Thoracic aorta (tissue), 2 donors: ENCODE results near the gene MAP1B. TPM values are rescaled to one million over a fixed set of nuclear protein-coding genes. Genes with fewer than 3 reads are reported as not detected.
A peak's percentile ranks its signal among the peaks of the same experiment; 100 is the strongest.

Source experiments
- ATAC-seq: fragments of 150-250 bp; one replicate; pipeline ENCODE4 v1.8.0; 2017; ENCODE audit warnings: low read depth; ENCODE audit not compliant: insufficient number of reproducible peaks, low FRiP score
- DNase-seq: peaks from one replicate; pipeline ENCODE4 v3.0.0-alpha.2; 2020; ENCODE audit warnings: low spot score
- H3K27ac ChIP-seq, 2 donors: fragments of 200-600 bp; sonication (generic); 1 replicate in 1 of 2; 2 replicates in 1 of 2; pipeline ENCODE4 v1.5.1; 2016; ENCODE audit warnings: mild to moderate bottlenecking in 2 of 2, moderate library complexity in 2 of 2
- H3K27me3 ChIP-seq: fragments of 200-600 bp; sonication (generic); replicated peaks from 2 replicates; pipeline ENCODE4 v1.6.0; 2016; ENCODE audit warnings: mild to moderate bottlenecking; ENCODE audit not compliant: insufficient read depth
- H3K36me3 ChIP-seq: fragments of 200-600 bp; sonication (generic); one replicate; pipeline ENCODE4 v1.5.1; 2016
- H3K4me1 ChIP-seq, 2 donors: fragments of 200-600 bp; sonication (generic); 1 replicate in 1 of 2; 2 replicates in 1 of 2; pipeline versions ENCODE4 v1.5.1 to v1.6.0; 2016; ENCODE audit warnings: low read depth in 2 of 2, mild to moderate bottlenecking in 1 of 2; ENCODE audit not compliant: control insufficient read depth in 1 of 2
- H3K4me3 ChIP-seq: fragments of 200-600 bp; sonication (generic); 2 replicates; pipeline ENCODE4 v1.5.1; 2016; ENCODE audit warnings: mild to moderate bottlenecking
- H3K9me3 ChIP-seq: fragments of 200-600 bp; sonication (generic); 2 replicates; pipeline ENCODE4 v1.5.1; 2016
- total RNA-seq, 2 donors: library from RNA; depleted of rRNA; stranded (reverse); fragments of >200 nt; gene quantifications; one replicate each; pipeline versions ENCODE4 v1.1.0 to v1.2.3, GENCODE V29; 2016
- TF ChIP-seq, protein P1 (sequence below): fragments of 200-600 bp; sonication (generic); IDR thresholded peaks from one replicate; pipeline ENCODE4 v1.5.1; 2019; ENCODE audit warnings: antibody characterized with exemption

MAP1B gene
- total RNA-seq, 2 donors from 2014 or later: 616 to 1,045 TPM

DNA sequence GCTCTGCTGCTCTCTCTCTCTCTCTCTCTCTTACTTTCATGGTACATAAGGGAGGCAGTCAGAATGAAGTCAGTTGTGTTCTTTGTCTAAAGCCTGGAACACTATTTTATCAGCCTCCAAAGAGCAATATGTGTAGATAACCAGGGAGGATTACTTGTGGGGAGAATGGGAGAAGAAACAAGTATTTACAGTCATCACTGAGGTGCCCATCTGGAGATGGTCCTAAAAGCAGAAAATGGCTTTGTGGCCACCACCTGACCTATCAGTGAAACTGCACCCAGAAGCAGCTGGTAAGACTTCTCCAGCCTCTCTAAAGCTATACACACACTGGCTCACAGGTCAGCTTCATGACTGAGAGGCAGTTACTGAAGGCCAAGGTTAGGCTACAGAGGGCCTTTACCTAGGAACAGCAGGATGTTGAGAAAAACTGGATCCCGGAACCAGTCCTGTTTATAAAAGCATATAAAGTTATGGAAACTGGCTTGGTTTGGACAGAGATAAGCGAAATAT lies 137.6 kb downstream of the MAP1B start:
- Histone ChIP-seq H3K27ac (peak overlapping the region; percentile 78 to 83), H3K36me3 (no peaks in the 10 kb centered on the region), H3K4me1 (peaks cover 50 to 82% of the 10 kb centered on the region in 2 donors), H3K27me3 (no peaks in the 10 kb centered on the region), H3K9me3 (no peaks in the 10 kb centered on the region), H3K4me3 (no peak overlapping the region)
- ATAC-seq (peak; percentile 18), DNase-seq (no peak)
- TF ChIP-seq, protein P1, sequence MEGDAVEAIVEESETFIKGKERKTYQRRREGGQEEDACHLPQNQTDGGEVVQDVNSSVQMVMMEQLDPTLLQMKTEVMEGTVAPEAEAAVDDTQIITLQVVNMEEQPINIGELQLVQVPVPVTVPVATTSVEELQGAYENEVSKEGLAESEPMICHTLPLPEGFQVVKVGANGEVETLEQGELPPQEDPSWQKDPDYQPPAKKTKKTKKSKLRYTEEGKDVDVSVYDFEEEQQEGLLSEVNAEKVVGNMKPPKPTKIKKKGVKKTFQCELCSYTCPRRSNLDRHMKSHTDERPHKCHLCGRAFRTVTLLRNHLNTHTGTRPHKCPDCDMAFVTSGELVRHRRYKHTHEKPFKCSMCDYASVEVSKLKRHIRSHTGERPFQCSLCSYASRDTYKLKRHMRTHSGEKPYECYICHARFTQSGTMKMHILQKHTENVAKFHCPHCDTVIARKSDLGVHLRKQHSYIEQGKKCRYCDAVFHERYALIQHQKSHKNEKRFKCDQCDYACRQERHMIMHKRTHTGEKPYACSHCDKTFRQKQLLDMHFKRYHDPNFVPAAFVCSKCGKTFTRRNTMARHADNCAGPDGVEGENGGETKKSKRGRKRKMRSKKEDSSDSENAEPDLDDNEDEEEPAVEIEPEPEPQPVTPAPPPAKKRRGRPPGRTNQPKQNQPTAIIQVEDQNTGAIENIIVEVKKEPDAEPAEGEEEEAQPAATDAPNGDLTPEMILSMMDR: peak; percentile 54

DNA sequence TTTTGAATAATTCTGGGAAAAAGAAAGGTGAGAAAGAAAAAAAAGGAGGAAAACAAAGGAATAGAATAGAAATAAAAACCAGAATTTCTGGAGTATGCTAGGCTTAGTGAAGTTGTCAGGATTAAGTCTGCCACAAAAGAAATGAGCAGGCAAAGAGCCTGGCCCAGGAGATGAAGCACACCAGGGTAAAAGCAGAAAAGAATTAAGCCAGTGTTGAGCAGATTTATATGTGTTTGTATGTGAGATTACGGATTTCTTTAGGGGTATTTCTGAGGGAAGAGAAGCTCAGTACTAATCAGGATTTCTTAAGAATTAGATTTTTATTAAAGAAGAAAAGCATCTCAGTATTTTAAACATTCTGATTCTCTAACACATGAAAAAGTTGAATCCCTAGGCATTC lies 138.3 kb downstream of the MAP1B start:
- Histone ChIP-seq H3K27ac (peak overlapping the region; percentile 78 to 83), H3K36me3 (no peaks in the 10 kb centered on the region), H3K27me3 (no peaks in the 10 kb centered on the region), H3K4me3 (no peak overlapping the region), H3K4me1 (peaks cover 50 to 84% of the 10 kb centered on the region in 2 donors), H3K9me3 (no peaks in the 10 kb centered on the region)
- TF ChIP-seq, protein P1: no peak
- DNase-seq (no peak), ATAC-seq (no peak)

DNA sequence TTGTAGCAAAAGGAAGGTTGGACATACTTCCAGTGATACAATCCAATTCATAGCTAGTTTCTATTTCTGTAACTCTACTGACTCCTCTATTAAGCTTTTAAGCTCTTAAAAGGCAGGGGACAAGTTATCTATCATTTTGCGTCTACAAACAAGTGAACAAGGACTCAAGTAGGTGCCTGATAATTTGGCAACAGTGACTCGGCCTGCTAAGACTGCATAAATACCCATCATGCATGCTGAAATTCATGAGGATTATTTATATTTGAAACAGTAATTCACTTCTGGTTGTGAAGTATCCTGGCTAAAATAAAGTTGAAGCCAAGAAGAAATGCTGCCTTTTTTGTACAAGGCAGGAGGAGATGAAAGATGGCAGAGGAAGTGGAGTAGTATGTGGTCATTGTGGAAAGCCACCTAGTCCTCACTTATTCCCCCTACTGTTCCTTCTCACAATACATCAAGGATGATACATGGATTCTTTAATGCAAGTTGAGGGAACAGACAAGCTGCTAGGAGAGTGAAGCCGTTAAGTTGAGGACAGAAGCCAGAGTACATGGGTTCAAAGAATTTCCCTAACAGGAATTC lies 138.8 kb downstream of the MAP1B start:
- ATAC-seq (no peak), DNase-seq (no peak)
- H3K27ac ChIP-seq: peak overlapping the region; percentile 78 to 83
- H3K27me3 ChIP-seq: no peaks in the 10 kb centered on the region
- no peaks in the 10 kb centered on the region for H3K9me3 ChIP-seq
- H3K4me3 ChIP-seq: no peak overlapping the region
- H3K36me3 ChIP-seq: no peaks in the 10 kb centered on the region
- TF ChIP-seq, protein P1: no peak
- H3K4me1 ChIP-seq: peaks cover 50 to 85% of the 10 kb centered on the region in 2 donors

DNA sequence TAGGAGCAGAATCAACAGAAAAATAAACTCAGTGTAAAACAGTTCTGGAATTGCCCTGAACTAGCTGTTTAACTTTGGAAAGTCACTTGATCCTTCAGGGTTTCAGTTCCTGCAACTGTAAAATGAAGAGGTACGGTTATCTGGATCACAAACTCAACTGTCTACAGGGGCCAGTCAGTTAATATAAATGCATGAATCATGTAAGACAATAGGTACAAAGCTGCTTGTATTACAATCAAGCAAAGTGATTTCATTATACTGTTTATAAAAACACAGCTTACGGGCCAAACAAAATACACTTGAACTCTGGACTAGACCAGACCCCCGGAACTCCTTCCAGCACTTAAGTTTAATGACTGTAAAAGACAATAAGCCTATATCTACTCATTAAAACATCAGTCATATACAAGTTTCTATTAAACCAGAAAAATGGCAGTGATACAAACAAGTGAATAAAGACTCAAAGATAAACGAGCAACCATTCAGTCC lies 139.7 kb downstream of the MAP1B start:
- H3K27ac ChIP-seq: peak overlapping the region; percentile 78 to 83
- TF ChIP-seq, protein P1: no peak
- DNase-seq: no peak
- peaks cover 58 to 85% of the 10 kb centered on the region in 2 donors for H3K4me1 ChIP-seq
- no peaks in the 10 kb centered on the region for H3K9me3 ChIP-seq
- H3K36me3 ChIP-seq: no peaks in the 10 kb centered on the region
- no peak overlapping the region for H3K4me3 ChIP-seq
- ATAC-seq: no peak
- no peaks in the 10 kb centered on the region for H3K27me3 ChIP-seq

DNA sequence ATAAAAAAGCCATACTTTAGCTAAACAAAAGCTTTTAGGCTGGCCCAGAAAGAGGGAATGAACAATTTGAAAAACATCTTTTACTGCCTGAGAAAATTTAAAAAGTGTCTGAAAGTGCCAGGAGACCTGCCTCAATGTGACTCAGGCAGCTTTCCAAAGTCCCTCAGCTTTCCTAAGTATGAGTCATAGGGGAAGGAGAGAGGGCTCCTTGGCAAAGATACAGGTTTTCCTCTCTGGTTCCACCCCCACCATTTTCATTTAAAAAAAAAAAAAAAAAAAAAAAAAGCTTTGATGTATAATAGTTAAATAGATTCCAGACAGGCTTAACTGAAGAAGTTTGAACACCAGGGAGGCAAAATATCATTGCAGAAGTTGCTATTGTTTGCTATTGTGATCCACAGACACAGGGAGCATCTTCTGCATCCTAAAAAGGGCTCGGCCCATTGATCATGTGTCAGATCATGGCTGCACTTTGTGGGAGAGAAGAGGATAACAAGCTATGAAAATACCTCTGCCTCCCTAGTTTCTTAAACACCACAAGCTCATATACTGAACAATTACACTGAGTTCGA lies 141.2 kb downstream of the MAP1B start:
- peak overlapping the region; percentile 26 for H3K4me3 ChIP-seq
- TF ChIP-seq, protein P1: no peak
- DNase-seq (peak; percentile 38), ATAC-seq (peak; percentile 76)
- H3K36me3 ChIP-seq: no peaks in the 10 kb centered on the region
- H3K27me3 ChIP-seq: no peaks in the 10 kb centered on the region
- peaks cover 70 to 86% of the 10 kb centered on the region in 2 donors for H3K4me1 ChIP-seq
- H3K27ac ChIP-seq: peak overlapping the region; percentile 78 to 83
- H3K9me3 ChIP-seq: no peaks in the 10 kb centered on the region
